H7 (cell line): ENCODE measurements around the gene PRCC. TPM values are rescaled to one million over a fixed set of nuclear protein-coding genes. Genes with fewer than 3 reads are reported as not detected.

Source experiments
- DNase-seq: peaks from one replicate; pipeline ENCODE4 v3.0.0; 2012
- H3K27me3 ChIP-seq: 2 replicates; pipeline ENCODE4 v1.6.0; 2011; ENCODE audit warnings: mild to moderate bottlenecking, low read length; ENCODE audit not compliant: control insufficient read depth, insufficient read depth
- H3K36me3 ChIP-seq: replicated peaks from 2 replicates; pipeline ENCODE4 v1.5.1; 2011; ENCODE audit warnings: low read length; ENCODE audit not compliant: control insufficient read depth, insufficient read depth
- H3K4me3 ChIP-seq: 2 replicates; pipeline ENCODE4 v1.5.1; 2011; ENCODE audit warnings: low read depth, mild to moderate bottlenecking, control low read depth, low read length, moderate library complexity; ENCODE audit not compliant: insufficient read depth
- total RNA-seq: library from RNA; depleted of rRNA; stranded (reverse); fragments of >200 nt; shearing (Covaris generic); gene quantifications from 2 replicates; pipeline ENCODE4 v1.2.3, GENCODE V29; 2014

PRCC gene
- total RNA-seq, 1 experiment from 2014 or later, result 107 TPM

GRCh38 chr1:156816561-156817328 is 49.4 kb downstream of the PRCC start, which contains the start of gene SH2D2A:
Gene SH2D2A (minus strand): TSS chr1:156816848. CDS start chr1:156816708, 140 bp downstream.
- DNase-seq, result no peak
- no peak within 1 kb of the TSS for H3K4me3 ChIP-seq
- no peaks in the 10 kb centered on the region for H3K36me3 ChIP-seq

GRCh38 chr1:156821801-156822200 is 54.5 kb downstream of the PRCC start:
- Histone ChIP-seq H3K4me3 (no peak overlapping the region), H3K36me3 (no peaks in the 10 kb centered on the region), H3K27me3 (peaks cover 10% of the 10 kb centered on the region)
- DNase-seq, result no peak

More at GRCh38 chr1:156816561-156817328, 49.4 kb downstream of the PRCC start, which contains the start of gene SH2D2A:
- peaks cover 43% of the 10 kb centered on the region for H3K27me3 ChIP-seq

GRCh38 chr1:156822680-156823079 is 55.3 kb downstream of the PRCC start:
- H3K4me3 ChIP-seq, result no peak overlapping the region
- no peak for DNase-seq

GRCh38 chr1:156823210-156823790 is 56.0 kb downstream of the PRCC start:
- H3K36me3 ChIP-seq, result no peaks in the 10 kb centered on the region
- peaks cover 8% of the 10 kb centered on the region; the same call in 1 of the 2 replicates for H3K27me3 ChIP-seq
- no peak for DNase-seq

More at GRCh38 chr1:156822680-156823079, 55.3 kb downstream of the PRCC start:
- no peaks in the 10 kb centered on the region for H3K36me3 ChIP-seq
- H3K27me3 ChIP-seq, result peaks cover 8% of the 10 kb centered on the region; the same call in 1 of the 2 replicates

GRCh38 chr1:156826630-156827029 is 59.3 kb downstream of the PRCC start:
- DNase-seq, result no peak
- H3K27me3 ChIP-seq, result peaks cover 10% of the 10 kb centered on the region; the same call in 1 of the 2 replicates
- H3K4me3 ChIP-seq, result no peak overlapping the region
- no peaks in the 10 kb centered on the region for H3K36me3 ChIP-seq

More at GRCh38 chr1:156823210-156823790, 56.0 kb downstream of the PRCC start:
- H3K4me3 ChIP-seq, result no peak overlapping the region

- Histone ChIP-seq H3K4me3 (no peak overlapping the region), H3K36me3 (no peaks in the 10 kb centered on the region), H3K27me3 (peaks cover 11% of the 10 kb centered on the region; the same call in 1 of the 2 replicates)
- DNase-seq, result no peak
These were observed 61.2 kb downstream of the PRCC start for GRCh38 chr1:156828400-156829124.

GRCh38 chr1:156832434-156832833 is 65.1 kb downstream of the PRCC start:
- Histone ChIP-seq H3K27me3 (peaks cover 32% of the 10 kb centered on the region), H3K36me3 (no peaks in the 10 kb centered on the region), H3K4me3 (no peak overlapping the region)
- no peak for DNase-seq

GRCh38 chr1:156833603-156834002 is 66.3 kb downstream of the PRCC start:
- no peak for DNase-seq
- Histone ChIP-seq H3K4me3 (no peak overlapping the region), H3K27me3 (peaks cover 36% of the 10 kb centered on the region), H3K36me3 (no peaks in the 10 kb centered on the region)

GRCh38 chr1:156834322-156834721 is 67.0 kb downstream of the PRCC start:
- Histone ChIP-seq H3K4me3 (no peak overlapping the region), H3K36me3 (no peaks in the 10 kb centered on the region), H3K27me3 (peaks cover 39% of the 10 kb centered on the region)
- no peak for DNase-seq

- DNase-seq, result no peak
- peaks cover 43% of the 10 kb centered on the region for H3K27me3 ChIP-seq
- H3K36me3 ChIP-seq, result no peaks in the 10 kb centered on the region
- H3K4me3 ChIP-seq, result no peak overlapping the region
These were observed 68.8 kb downstream of the PRCC start for GRCh38 chr1:156836041-156836654.

GRCh38 chr1:156836892-156837291 is 69.6 kb downstream of the PRCC start:
- Histone ChIP-seq H3K27me3 (peaks cover 47% of the 10 kb centered on the region), H3K4me3 (no peak overlapping the region), H3K36me3 (no peaks in the 10 kb centered on the region)
- no peak for DNase-seq

GRCh38 chr1:156838972-156839371 is 71.6 kb downstream of the PRCC start:
- Histone ChIP-seq H3K27me3 (peaks cover 60% of the 10 kb centered on the region), H3K36me3 (no peaks in the 10 kb centered on the region), H3K4me3 (no peak overlapping the region)
- peak; percentile 87 for DNase-seq

GRCh38 chr1:156839426-156840109 is 72.2 kb downstream of the PRCC start:
- Histone ChIP-seq H3K4me3 (no peak overlapping the region), H3K27me3 (peaks cover 64% of the 10 kb centered on the region), H3K36me3 (no peaks in the 10 kb centered on the region)
- DNase-seq, result peak; percentile 50
